Central memory CD8-positive, alpha-beta T cell (primary cell): ENCODE measurements around the gene CLIP1.
A peak's percentile ranks its signal among the peaks of the same experiment; 100 is the strongest.

Source experiments
- ATAC-seq: fragments of 150-1000 bp; cut with Tn5 transposase; replicated peaks from 2 replicates; pipeline ENCODE4 v1.10.0; 2022; ENCODE audit warnings: mild to moderate bottlenecking, moderate FRiP score, moderate number of reproducible peaks; ENCODE audit not compliant: poor library complexity, severe bottlenecking; ENCODE audit errors: extremely low read depth
- DNase-seq, 2 donors: peaks; one replicate each; pipeline ENCODE4 v3.0.0; 2021; ENCODE audit warnings: low spot score in 2 of 2
- H3K27ac Mint-ChIP-seq: one replicate; pipeline ENCODE4 v1.8.0; 2022; ENCODE audit warnings: low read depth, mild to moderate bottlenecking, moderate library complexity, mixed read lengths
- H3K27me3 Mint-ChIP-seq: one replicate; pipeline ENCODE4 v1.8.0; 2022; ENCODE audit warnings: mixed read lengths
- H3K36me3 Mint-ChIP-seq: one replicate; pipeline ENCODE4 v1.8.0; 2022; ENCODE audit warnings: mild to moderate bottlenecking, moderate library complexity, mixed read lengths; ENCODE audit not compliant: insufficient read depth
- H3K4me1 Mint-ChIP-seq: one replicate; pipeline ENCODE4 v1.8.0; 2022; ENCODE audit warnings: mixed read lengths
- H3K4me3 Mint-ChIP-seq: one replicate; pipeline ENCODE4 v1.8.0; 2022; ENCODE audit warnings: mild to moderate bottlenecking, moderate library complexity, mixed read lengths
- H3K9me3 Mint-ChIP-seq: one replicate; pipeline ENCODE4 v1.8.0; 2022; ENCODE audit warnings: mixed read lengths

Gene CLIP1

DNA sequence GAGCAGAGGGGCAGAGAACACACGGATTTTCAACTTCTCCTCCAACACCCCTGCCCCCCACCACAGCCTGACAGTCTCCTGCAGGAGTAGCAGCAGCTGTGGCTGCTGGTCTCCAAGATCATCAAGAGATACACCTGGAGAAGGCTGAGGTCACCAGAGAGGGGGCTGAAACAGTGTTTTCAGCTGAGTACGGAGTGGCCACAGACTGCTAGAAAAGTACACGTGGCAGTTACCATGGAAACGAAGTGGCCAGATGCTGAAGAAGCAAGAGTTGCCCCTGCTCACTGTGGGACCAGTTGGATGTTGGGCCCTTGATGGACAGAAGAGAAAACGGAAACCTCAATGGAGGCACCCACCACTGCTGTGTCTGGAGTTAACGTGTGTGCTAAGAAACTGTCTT, 191.7 kb downstream of the CLIP1 start:
- DNase-seq (no peak), ATAC-seq (no peak)
- Mint-ChIP-seq H3K36me3 (peaks cover 57% of the 10 kb centered on the region), H3K4me3 (no peak overlapping the region), H3K9me3 (no peaks in the 10 kb centered on the region), H3K27me3 (no peaks in the 10 kb centered on the region), H3K4me1 (peaks cover 22% of the 10 kb centered on the region), H3K27ac (no peak overlapping the region)

DNA sequence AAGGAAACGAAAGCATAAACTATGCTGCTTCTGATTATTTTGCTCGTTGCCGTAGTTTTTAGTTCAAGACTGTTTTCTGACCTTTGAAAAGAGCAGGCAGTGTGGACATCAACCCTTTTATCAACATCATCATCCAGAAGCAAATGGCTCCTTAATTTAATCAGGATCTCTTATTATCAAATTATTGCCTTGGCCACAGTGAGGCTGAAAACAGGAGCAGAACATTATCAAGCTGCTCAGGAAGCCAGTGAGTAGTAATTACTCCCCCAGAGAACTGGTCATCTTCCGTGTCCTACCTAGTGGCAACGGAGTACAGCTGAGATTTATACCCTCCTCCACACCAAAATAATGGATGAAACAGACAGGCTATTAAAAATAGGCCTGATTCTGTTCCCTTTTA, 194.4 kb downstream of the CLIP1 start:
- no peaks in the 10 kb centered on the region for H3K27me3 Mint-ChIP-seq
- no peak for ATAC-seq
- H3K4me1 Mint-ChIP-seq: peaks cover 34% of the 10 kb centered on the region
- no peak for DNase-seq
- peak overlapping the region; percentile 84 for H3K4me3 Mint-ChIP-seq
- peak overlapping the region; percentile 87 for H3K27ac Mint-ChIP-seq
- H3K36me3 Mint-ChIP-seq: peaks cover 53% of the 10 kb centered on the region
- H3K9me3 Mint-ChIP-seq: no peaks in the 10 kb centered on the region

DNA sequence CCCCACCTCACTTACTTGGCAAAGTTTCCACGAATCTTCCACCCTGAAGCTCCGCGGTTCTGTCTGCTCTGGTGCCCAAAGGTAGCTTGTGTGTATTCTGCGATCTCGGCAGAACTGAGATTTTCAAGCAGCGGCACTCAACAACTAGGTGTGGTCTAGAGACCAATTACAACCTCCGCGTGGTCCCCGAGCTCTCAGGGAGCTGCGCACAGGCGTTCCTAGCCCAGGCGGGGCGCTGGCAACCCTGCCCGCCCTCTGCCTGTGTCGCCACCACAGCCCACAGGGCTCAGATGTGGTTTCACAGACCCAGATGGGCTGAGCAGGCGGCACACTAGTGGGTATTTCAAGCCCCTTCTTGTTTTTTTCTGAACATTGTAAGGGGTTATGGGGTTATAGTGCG, 195.1 kb downstream of the CLIP1 start:
- Mint-ChIP-seq H3K27ac (peak overlapping the region; percentile 87), H3K36me3 (peaks cover 51% of the 10 kb centered on the region)
- peak; percentile 71 to 88 for DNase-seq

DNA sequence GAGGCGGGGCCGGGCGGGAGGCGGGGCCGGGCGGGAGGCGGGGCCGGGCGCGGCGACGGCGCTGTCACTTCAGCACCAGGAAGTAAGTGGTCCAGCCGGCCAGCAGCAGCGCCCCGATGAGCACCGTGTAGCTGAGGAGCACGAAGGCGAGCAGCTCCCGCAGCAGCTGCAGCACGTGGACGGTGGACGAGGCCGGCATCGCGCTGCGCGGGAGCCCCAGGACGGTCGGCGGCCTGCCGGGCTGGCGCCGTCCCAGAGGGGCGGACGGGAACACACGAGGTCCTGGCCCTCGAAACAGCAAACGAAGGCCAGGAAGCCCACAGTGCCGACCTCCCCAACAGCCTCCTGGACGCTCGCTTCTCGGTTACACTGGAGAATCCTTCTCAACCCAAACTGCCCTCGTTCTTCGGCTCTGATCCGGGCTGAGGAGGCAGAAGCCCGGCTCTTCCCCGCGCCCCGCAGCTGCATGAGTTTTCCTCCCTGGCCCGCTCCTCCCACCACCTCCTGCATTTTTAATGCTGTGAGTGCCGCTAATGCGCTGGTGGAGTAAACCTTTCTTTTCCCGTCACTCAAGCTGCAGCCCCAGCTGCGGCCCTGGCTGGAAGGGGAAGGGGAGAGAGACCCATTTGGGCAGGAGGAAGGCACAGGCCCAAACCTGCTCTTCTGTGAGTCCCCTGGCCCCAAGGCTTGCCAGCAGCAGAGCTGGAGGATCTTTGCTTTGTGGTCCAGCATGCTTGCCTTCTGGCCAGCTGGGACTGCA, 195.9 kb downstream of the CLIP1 start:
- DNase-seq: no peak
- peaks cover 49% of the 10 kb centered on the region for H3K36me3 Mint-ChIP-seq
- ATAC-seq: no peak
- H3K27me3 Mint-ChIP-seq: no peaks in the 10 kb centered on the region
- H3K4me1 Mint-ChIP-seq: peaks cover 40% of the 10 kb centered on the region
- peak overlapping the region; percentile 96 for H3K27ac Mint-ChIP-seq
- no peaks in the 10 kb centered on the region for H3K9me3 Mint-ChIP-seq
- H3K4me3 Mint-ChIP-seq: peak overlapping the region; percentile 84

More for the DNA sequence above, 195.1 kb downstream of the CLIP1 start:
- peak; percentile 59 for ATAC-seq
- H3K4me3 Mint-ChIP-seq: peak overlapping the region; percentile 84
- H3K9me3 Mint-ChIP-seq: no peaks in the 10 kb centered on the region
- no peaks in the 10 kb centered on the region for H3K27me3 Mint-ChIP-seq
- peaks cover 40% of the 10 kb centered on the region for H3K4me1 Mint-ChIP-seq

DNA sequence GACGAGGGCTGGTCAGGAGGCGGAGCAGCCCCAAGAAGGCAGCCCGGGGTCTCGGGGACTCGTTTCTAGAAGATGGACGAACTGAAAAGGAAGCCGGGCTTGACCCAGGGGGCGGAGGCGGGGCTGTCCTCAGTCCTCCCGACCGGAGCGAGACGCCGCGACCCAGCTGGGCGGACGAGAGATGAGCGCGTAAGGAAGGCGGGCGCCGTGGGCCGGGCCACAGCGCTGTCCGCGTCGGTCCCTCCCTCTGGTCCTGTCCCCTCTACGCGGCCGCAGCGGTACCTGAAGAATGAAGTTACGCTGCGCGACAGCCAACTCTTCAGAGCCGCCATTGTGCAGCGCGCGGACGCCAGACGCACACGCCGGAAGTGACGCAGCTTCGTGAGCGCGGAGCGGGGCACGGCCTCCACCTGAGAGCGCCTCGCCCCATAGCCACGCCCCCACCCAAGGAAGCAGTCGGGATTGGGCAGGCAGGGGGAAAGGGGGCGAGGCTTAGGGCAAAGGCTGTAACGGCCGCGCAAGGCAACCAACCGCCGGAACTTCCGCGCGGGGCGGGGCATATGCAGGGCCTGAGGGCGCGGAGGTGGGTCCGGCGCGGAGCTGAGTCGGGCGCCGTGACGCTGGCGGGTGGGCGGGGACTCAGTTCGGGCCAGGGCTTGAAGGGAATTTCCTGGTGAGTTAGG, 196.6 kb downstream of the CLIP1 start, which contains the start of gene DIABLO:
TSS of gene DIABLO (minus strand) at position 370 of the 683 bp plus-strand sequence. CDS start at position 332, 38 bp downstream.
- ATAC-seq (peak; percentile 84), DNase-seq (peak; percentile 97 to 100)
- no peaks in the 10 kb centered on the region for H3K9me3 Mint-ChIP-seq
- peaks cover 49% of the 10 kb centered on the region for H3K36me3 Mint-ChIP-seq
- H3K27me3 Mint-ChIP-seq: no peaks in the 10 kb centered on the region
- peak within 1 kb of the TSS; percentile 96 for H3K27ac Mint-ChIP-seq
- peaks cover 40% of the 10 kb centered on the region for H3K4me1 Mint-ChIP-seq
- H3K4me3 Mint-ChIP-seq: peak within 1 kb of the TSS; percentile 84
